CD4-positive, alpha-beta T cell (primary cell): ENCODE results near the gene ENGASE. TPM values are rescaled to one million over a fixed set of nuclear protein-coding genes. Genes with fewer than 3 reads are reported as not detected.

Experiments used
- ATAC-seq: fragments of 200-7000 bp; cut with Tn5 transposase; one replicate; pipeline ENCODE4 v1.10.0; 2022; ENCODE audit warnings: mild to moderate bottlenecking; ENCODE audit not compliant: poor library complexity
- CTCF ChIA-PET: fragments of 350-600 bp; sonication (Branson Sonifier 250); formaldehyde crosslinking; loops from one replicate; lab custom pipeline; 2021; ENCODE audit warnings: antibody characterized with exemption, inconsistent platforms; lab: Charles Lee
- POLR2A ChIA-PET: fragments of 350-600 bp; sonication (Branson Sonifier 250); formaldehyde crosslinking; loops from one replicate; lab custom pipeline; 2021; ENCODE audit warnings: antibody characterized with exemption, inconsistent platforms; lab: Charles Lee
- DNase-seq, 14 experiments: peaks; one replicate each; pipeline ENCODE4 v3.0.0-alpha.2; 2013 to 2020; ENCODE audit warnings: mixed read lengths in 2 of 14
- H3K27ac ChIP-seq, 2 donors: one replicate each; pipeline versions ENCODE4 v1.5.1 to v1.7.0; 2013; ENCODE audit warnings: low read length in 2 of 2, low read depth in 1 of 2, mild to moderate bottlenecking in 1 of 2
- H3K27me3 ChIP-seq, 2 experiments: 1 replicate in 1 of 2; 2 replicates in 1 of 2; pipeline versions ENCODE4 v1.6.1 to v1.7.0; 2013; ENCODE audit warnings: low read length in 2 of 2, control low read depth in 1 of 2, mild to moderate bottlenecking in 1 of 2, moderate library complexity in 1 of 2; ENCODE audit not compliant: insufficient read depth in 2 of 2, control insufficient read depth in 1 of 2
- H3K36me3 ChIP-seq: one replicate; pipeline ENCODE4 v1.6.1; 2013; ENCODE audit warnings: low read length, control low read depth; ENCODE audit not compliant: insufficient read depth
- H3K4me1 ChIP-seq: one replicate; pipeline ENCODE4 v1.6.1; 2013; ENCODE audit warnings: low read length, control low read depth; ENCODE audit not compliant: insufficient read depth
- H3K4me3 ChIP-seq: one replicate; pipeline ENCODE4 v1.5.1; 2013; ENCODE audit warnings: mild to moderate bottlenecking, low read length, moderate library complexity
- H3K9me3 ChIP-seq, 2 experiments: 1 replicate in 1 of 2; 2 replicates in 1 of 2; pipeline versions ENCODE4 v1.6.1 to v1.7.0; 2013; ENCODE audit warnings: low read length in 2 of 2, mild to moderate bottlenecking in 2 of 2, control low read depth in 1 of 2, moderate library complexity in 1 of 2; ENCODE audit not compliant: control insufficient read depth in 1 of 2, insufficient read depth in 1 of 2
- H3K27ac Mint-ChIP-seq: one replicate; pipeline ENCODE4 v1.8.0; 2020; ENCODE audit warnings: mixed read lengths
- H3K27me3 Mint-ChIP-seq: one replicate; pipeline ENCODE4 v1.8.0; 2021; ENCODE audit warnings: mixed read lengths
- H3K36me3 Mint-ChIP-seq: one replicate; pipeline ENCODE4 v1.8.0; 2021; ENCODE audit warnings: low read depth, mixed read lengths
- H3K4me1 Mint-ChIP-seq: one replicate; pipeline ENCODE4 v1.8.0; 2021; ENCODE audit warnings: low read depth, mixed read lengths
- H3K4me3 Mint-ChIP-seq: one replicate; pipeline ENCODE4 v1.8.0; 2020; ENCODE audit warnings: mild to moderate bottlenecking, mixed read lengths
- H3K9me3 Mint-ChIP-seq: one replicate; pipeline ENCODE4 v1.8.0; 2020; ENCODE audit warnings: mixed read lengths
- CTCF ChIP-seq: fragments of 200-600 bp; IDR thresholded peaks from one replicate; pipeline ENCODE4 v1.8.0; 2022; ENCODE audit warnings: antibody characterized with exemption, mild to moderate bottlenecking
- intact Hi-C, 2 experiments: fragments of 100-400 bp; cut with DNase I in 1 of 2; cut with micrococcal nuclease in 1 of 2; formaldehyde crosslinking; loops; one replicate each; pipeline versions ENCODE4 v1.15.1 to v1.9.0; 2023 to 2025; cut with DNase I, micrococcal nuclease
- total RNA-seq, 174 experiments: library from RNA in 2 of 174; stranded (reverse) in 2 of 174; gene quantifications; one replicate each; pipeline ENCODE4 v1.2.3 and lab custom pipeline; 2021 to 2026

The ENGASE gene
- total RNA-seq, 2 experiments from 2014 or later: 49.8 to 50.9 TPM

GRCh38 chr17:79133985-79134384 lies 59.4 kb downstream of the ENGASE start:
- no peak overlapping the region for H3K27ac ChIP-seq
- no peaks in the 10 kb centered on the region for H3K27me3 ChIP-seq
- no peaks in the 10 kb centered on the region for H3K36me3 ChIP-seq
- intact Hi-C loops: no loop called here
- ChIA-PET POLR2A (no interaction called here), CTCF (no interaction called here)
- Mint-ChIP-seq H3K9me3 (no peaks in the 10 kb centered on the region), H3K27me3 (peaks cover 26% of the 10 kb centered on the region), H3K4me1 (no peaks in the 10 kb centered on the region), H3K4me3 (no peak overlapping the region), H3K36me3 (no peaks in the 10 kb centered on the region), H3K27ac (no peak overlapping the region)
- no peak overlapping the region for H3K4me3 ChIP-seq
- no peak for ATAC-seq
- H3K9me3 ChIP-seq: peaks cover 0 to 9% of the 10 kb centered on the region in 2 experiments
- no peak for TF ChIP-seq CTCF
- DNase-seq: no peak
- H3K4me1 ChIP-seq: no peaks in the 10 kb centered on the region

GRCh38 chr17:79135011-79135410 lies 60.4 kb downstream of the ENGASE start:
- Histone ChIP-seq H3K36me3 (no peaks in the 10 kb centered on the region), H3K27me3 (no peaks in the 10 kb centered on the region), H3K9me3 (peaks cover 0 to 18% of the 10 kb centered on the region in 2 experiments), H3K4me1 (no peaks in the 10 kb centered on the region), H3K27ac (no peak overlapping the region), H3K4me3 (no peak overlapping the region)
- Mint-ChIP-seq H3K4me3 (no peak overlapping the region), H3K36me3 (no peaks in the 10 kb centered on the region), H3K4me1 (no peaks in the 10 kb centered on the region), H3K27me3 (peaks cover 26% of the 10 kb centered on the region), H3K9me3 (no peaks in the 10 kb centered on the region), H3K27ac (no peak overlapping the region)
- intact Hi-C loops: no loop called here
- DNase-seq: no peak
- no peak for ATAC-seq
- no peak for TF ChIP-seq CTCF
- ChIA-PET POLR2A (no interaction called here), CTCF (no interaction called here)

- intact Hi-C loops: no loop called here
- H3K4me3 ChIP-seq: no peak overlapping the region
- TF ChIP-seq CTCF: no peak
- H3K27me3 ChIP-seq: no peaks in the 10 kb centered on the region
- peaks cover 0 to 18% of the 10 kb centered on the region in 2 experiments for H3K9me3 ChIP-seq
- no peak overlapping the region for H3K4me3 Mint-ChIP-seq
- peaks cover 26% of the 10 kb centered on the region for H3K27me3 Mint-ChIP-seq
- H3K36me3 ChIP-seq: no peaks in the 10 kb centered on the region
- no peak overlapping the region for H3K27ac Mint-ChIP-seq
- H3K36me3 Mint-ChIP-seq: no peaks in the 10 kb centered on the region
- ATAC-seq (no peak), DNase-seq (no peak)
- no peaks in the 10 kb centered on the region for H3K4me1 Mint-ChIP-seq
- ChIA-PET POLR2A (no interaction called here), CTCF (no interaction called here)
- no peak overlapping the region for H3K27ac ChIP-seq
- no peaks in the 10 kb centered on the region for H3K4me1 ChIP-seq
- H3K9me3 Mint-ChIP-seq: no peaks in the 10 kb centered on the region
Observed at GRCh38 chr17:79135628-79136405, 61.2 kb downstream of the ENGASE start.

Other genes with a start within 250 kb of the ENGASE start
- gene USP36, start 234.0 kb upstream of the ENGASE start, total RNA-seq: 100 to 1,000 TPM; 489 to 494 TPM
- gene CEP295NL, start 171.6 kb upstream of the ENGASE start, total RNA-seq: 1 to 10 TPM; 2.6 to 2.7 TPM
- gene TIMP2, start 149.4 kb upstream of the ENGASE start, total RNA-seq: 1 to 10 TPM; 6.2 to 7.0 TPM
- gene LGALS3BP, start 94.9 kb upstream of the ENGASE start, total RNA-seq: 10 to 100 TPM; 38.8 to 41.0 TPM
- gene CANT1, start 65.1 kb upstream of the ENGASE start, total RNA-seq: 10 to 100 TPM; 28.3 to 30.0 TPM
- not detected for gene C1QTNF1, start 50.7 kb upstream of the ENGASE start, total RNA-seq